Prostate gland (tissue), 2 donors: ENCODE data around the gene MAD2L1BP.

Source experiments
- POLR2A ChIP-seq: fragments of 450-650 bp; IDR thresholded peaks from one replicate; pipeline ENCODE4 v1.6.1; 2016; ENCODE audit warnings: antibody characterized with exemption, mild to moderate bottlenecking
- TF ChIP-seq, protein P1 (sequence below), 4 experiments: fragments of 200-600 bp in 2 of 4; fragments of 450-650 bp in 2 of 4; sonication (generic) in 2 of 4; IDR thresholded peaks; 1 replicate in 3 of 4; 2 replicates in 1 of 4; pipeline ENCODE4 v1.5.1; 2016 to 2019; ENCODE audit warnings: antibody characterized with exemption in 4 of 4, mild to moderate bottlenecking in 2 of 4, moderate library complexity in 2 of 4

GRCh38 chr6:43606019-43606418, 29.6 kb upstream of the MAD2L1BP start:
- no peak for TF ChIP-seq POLR2A
- TF ChIP-seq, protein P1, sequence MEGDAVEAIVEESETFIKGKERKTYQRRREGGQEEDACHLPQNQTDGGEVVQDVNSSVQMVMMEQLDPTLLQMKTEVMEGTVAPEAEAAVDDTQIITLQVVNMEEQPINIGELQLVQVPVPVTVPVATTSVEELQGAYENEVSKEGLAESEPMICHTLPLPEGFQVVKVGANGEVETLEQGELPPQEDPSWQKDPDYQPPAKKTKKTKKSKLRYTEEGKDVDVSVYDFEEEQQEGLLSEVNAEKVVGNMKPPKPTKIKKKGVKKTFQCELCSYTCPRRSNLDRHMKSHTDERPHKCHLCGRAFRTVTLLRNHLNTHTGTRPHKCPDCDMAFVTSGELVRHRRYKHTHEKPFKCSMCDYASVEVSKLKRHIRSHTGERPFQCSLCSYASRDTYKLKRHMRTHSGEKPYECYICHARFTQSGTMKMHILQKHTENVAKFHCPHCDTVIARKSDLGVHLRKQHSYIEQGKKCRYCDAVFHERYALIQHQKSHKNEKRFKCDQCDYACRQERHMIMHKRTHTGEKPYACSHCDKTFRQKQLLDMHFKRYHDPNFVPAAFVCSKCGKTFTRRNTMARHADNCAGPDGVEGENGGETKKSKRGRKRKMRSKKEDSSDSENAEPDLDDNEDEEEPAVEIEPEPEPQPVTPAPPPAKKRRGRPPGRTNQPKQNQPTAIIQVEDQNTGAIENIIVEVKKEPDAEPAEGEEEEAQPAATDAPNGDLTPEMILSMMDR (IDR thresholded peaks at IDR 0.05) = no peak
